Measurements from ENCODE around the gene SDK1. TPM values are rescaled to one million over a fixed set of nuclear protein-coding genes. Genes with fewer than 3 reads are reported as not detected.

SDK1 gene
- total RNA-seq, 1 experiment from 2014 or later: 9.3 TPM

DNA sequence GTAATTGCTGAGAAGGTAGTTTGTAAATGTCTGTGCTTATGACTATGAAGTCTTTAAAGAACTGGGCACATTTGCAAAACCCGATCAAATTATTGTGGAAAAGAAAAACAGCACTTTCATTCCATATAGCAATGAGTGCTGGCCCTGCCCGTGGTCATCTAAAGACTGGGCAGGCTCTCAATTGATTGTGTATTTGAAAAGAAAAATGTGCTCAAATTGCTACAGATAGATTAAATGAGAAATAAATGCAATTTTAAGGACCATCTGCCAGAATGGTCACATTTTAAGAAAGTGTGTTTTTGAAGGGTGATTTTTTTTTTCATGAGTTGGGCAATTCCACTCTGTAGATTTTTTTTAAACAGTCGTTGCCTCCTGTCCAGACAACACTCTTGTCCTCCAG, 672.2 kb downstream of the SDK1 start (continued):
- TF ChIP-seq, protein P1, sequence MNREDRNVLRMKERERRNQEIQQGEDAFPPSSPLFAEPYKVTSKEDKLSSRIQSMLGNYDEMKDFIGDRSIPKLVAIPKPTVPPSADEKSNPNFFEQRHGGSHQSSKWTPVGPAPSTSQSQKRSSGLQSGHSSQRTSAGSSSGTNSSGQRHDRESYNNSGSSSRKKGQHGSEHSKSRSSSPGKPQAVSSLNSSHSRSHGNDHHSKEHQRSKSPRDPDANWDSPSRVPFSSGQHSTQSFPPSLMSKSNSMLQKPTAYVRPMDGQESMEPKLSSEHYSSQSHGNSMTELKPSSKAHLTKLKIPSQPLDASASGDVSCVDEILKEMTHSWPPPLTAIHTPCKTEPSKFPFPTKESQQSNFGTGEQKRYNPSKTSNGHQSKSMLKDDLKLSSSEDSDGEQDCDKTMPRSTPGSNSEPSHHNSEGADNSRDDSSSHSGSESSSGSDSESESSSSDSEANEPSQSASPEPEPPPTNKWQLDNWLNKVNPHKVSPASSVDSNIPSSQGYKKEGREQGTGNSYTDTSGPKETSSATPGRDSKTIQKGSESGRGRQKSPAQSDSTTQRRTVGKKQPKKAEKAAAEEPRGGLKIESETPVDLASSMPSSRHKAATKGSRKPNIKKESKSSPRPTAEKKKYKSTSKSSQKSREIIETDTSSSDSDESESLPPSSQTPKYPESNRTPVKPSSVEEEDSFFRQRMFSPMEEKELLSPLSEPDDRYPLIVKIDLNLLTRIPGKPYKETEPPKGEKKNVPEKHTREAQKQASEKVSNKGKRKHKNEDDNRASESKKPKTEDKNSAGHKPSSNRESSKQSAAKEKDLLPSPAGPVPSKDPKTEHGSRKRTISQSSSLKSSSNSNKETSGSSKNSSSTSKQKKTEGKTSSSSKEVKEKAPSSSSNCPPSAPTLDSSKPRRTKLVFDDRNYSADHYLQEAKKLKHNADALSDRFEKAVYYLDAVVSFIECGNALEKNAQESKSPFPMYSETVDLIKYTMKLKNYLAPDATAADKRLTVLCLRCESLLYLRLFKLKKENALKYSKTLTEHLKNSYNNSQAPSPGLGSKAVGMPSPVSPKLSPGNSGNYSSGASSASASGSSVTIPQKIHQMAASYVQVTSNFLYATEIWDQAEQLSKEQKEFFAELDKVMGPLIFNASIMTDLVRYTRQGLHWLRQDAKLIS (CRISPR knock-in tag; IDR thresholded peaks at IDR 0.05; ENCODE audit: borderline replicate concordance): no peak

DNA sequence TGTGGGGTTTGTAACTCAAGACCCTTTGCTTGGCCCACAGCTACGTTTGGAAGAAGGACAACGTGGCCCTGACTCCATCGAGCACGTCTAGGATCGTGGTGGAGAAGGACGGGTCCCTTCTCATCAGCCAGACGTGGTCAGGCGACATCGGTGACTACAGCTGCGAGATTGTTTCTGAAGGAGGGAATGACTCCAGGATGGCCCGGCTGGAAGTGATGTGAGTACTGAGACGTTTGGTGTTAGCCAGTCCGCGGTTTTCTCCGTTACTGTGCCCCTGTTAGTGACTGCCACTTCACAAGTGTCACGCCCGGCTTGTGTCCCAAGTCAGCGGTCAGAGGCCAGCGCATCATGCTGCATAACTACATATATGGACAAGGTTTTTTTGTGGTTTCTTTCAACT, 673.3 kb downstream of the SDK1 start:
- H3K4me1 Mint-ChIP-seq: peaks cover 19% of the 10 kb centered on the region
- TF ChIP-seq, protein P2, sequence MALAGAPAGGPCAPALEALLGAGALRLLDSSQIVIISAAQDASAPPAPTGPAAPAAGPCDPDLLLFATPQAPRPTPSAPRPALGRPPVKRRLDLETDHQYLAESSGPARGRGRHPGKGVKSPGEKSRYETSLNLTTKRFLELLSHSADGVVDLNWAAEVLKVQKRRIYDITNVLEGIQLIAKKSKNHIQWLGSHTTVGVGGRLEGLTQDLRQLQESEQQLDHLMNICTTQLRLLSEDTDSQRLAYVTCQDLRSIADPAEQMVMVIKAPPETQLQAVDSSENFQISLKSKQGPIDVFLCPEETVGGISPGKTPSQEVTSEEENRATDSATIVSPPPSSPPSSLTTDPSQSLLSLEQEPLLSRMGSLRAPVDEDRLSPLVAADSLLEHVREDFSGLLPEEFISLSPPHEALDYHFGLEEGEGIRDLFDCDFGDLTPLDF (CRISPR knock-in tag; IDR thresholded peaks at IDR 0.05): no peak
- TF ChIP-seq SMAD4 (CRISPR knock-in tag; IDR thresholded peaks at IDR 0.05): no peak
- TF ChIP-seq, protein P3, sequence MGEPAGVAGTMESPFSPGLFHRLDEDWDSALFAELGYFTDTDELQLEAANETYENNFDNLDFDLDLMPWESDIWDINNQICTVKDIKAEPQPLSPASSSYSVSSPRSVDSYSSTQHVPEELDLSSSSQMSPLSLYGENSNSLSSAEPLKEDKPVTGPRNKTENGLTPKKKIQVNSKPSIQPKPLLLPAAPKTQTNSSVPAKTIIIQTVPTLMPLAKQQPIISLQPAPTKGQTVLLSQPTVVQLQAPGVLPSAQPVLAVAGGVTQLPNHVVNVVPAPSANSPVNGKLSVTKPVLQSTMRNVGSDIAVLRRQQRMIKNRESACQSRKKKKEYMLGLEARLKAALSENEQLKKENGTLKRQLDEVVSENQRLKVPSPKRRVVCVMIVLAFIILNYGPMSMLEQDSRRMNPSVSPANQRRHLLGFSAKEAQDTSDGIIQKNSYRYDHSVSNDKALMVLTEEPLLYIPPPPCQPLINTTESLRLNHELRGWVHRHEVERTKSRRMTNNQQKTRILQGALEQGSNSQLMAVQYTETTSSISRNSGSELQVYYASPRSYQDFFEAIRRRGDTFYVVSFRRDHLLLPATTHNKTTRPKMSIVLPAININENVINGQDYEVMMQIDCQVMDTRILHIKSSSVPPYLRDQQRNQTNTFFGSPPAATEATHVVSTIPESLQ (CRISPR knock-in tag; IDR thresholded peaks at IDR 0.05): no peak
- no peak for TF ChIP-seq OVOL2 (CRISPR knock-in tag; IDR thresholded peaks at IDR 0.05; ENCODE audit: borderline replicate concordance)
- no peak for TF ChIP-seq ZNF423 (CRISPR knock-in tag; IDR thresholded peaks at IDR 0.05)
- no peak for TF ChIP-seq RORB (CRISPR knock-in tag; IDR thresholded peaks at IDR 0.05)
- TF ChIP-seq, protein P4, sequence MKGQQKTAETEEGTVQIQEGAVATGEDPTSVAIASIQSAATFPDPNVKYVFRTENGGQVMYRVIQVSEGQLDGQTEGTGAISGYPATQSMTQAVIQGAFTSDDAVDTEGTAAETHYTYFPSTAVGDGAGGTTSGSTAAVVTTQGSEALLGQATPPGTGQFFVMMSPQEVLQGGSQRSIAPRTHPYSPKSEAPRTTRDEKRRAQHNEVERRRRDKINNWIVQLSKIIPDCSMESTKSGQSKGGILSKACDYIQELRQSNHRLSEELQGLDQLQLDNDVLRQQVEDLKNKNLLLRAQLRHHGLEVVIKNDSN (CRISPR knock-in tag; IDR thresholded peaks at IDR 0.05): no peak
- no peak for TF ChIP-seq HMGA2 (CRISPR knock-in tag; IDR thresholded peaks at IDR 0.05)
- TF ChIP-seq, protein P5, sequence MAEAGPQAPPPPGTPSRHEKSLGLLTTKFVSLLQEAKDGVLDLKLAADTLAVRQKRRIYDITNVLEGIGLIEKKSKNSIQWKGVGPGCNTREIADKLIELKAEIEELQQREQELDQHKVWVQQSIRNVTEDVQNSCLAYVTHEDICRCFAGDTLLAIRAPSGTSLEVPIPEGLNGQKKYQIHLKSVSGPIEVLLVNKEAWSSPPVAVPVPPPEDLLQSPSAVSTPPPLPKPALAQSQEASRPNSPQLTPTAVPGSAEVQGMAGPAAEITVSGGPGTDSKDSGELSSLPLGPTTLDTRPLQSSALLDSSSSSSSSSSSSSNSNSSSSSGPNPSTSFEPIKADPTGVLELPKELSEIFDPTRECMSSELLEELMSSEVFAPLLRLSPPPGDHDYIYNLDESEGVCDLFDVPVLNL (CRISPR knock-in tag; IDR thresholded peaks at IDR 0.05; ENCODE audit: borderline replicate concordance, low read depth): no peak
- no peak for TF ChIP-seq KAT7 (CRISPR knock-in tag; IDR thresholded peaks at IDR 0.05; ENCODE audit: borderline replicate concordance)
- TF ChIP-seq, protein P6, sequence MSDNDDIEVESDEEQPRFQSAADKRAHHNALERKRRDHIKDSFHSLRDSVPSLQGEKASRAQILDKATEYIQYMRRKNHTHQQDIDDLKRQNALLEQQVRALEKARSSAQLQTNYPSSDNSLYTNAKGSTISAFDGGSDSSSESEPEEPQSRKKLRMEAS (CRISPR knock-in tag; IDR thresholded peaks at IDR 0.05): no peak
- no peak for TF ChIP-seq TEAD4 (CRISPR knock-in tag; IDR thresholded peaks at IDR 0.05)
- no peak for TF ChIP-seq ZNF138 (CRISPR knock-in tag; conservative IDR thresholded peaks at IDR 0.05)
- H3K36me3 Mint-ChIP-seq: peaks cover 24% of the 10 kb centered on the region
- no peaks in the 10 kb centered on the region for H3K9me3 Mint-ChIP-seq
- no peak overlapping the region for H3K4me3 Mint-ChIP-seq
- H3K27me3 Mint-ChIP-seq (ENCODE audit: low read depth): no peaks in the 10 kb centered on the region
- H3K27ac Mint-ChIP-seq: 0 out of 2 replicates have a peak overlapping the region, but pooled peaks have one; percentile 23
- ATAC-seq (no peak), DNase-seq (ENCODE audit: low spot score) (no peak)
- ChIA-PET CTCF (no interaction called here), POLR2A (no interaction called here)

DNA sequence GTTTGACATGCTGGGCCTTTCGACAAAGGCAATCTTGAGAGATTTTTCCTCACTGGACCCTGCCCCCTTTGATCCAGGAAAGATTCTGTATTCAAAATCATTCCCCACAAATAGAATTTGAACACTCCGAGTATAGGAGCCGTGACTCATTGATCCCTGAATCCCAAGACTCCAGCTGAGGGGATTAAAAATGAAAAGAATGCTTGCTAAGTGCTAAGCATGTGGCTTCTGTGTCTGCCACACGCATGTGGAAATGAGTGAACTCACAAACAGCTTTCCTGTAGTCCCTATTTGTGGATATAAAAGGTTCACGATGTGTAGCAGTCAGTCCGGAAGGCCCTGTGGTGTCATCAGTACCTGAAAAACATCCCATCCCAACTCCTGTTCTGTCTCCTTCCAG, 674.3 kb downstream of the SDK1 start:
- H3K4me3 Mint-ChIP-seq: no peak overlapping the region
- no peaks in the 10 kb centered on the region for H3K27me3 Mint-ChIP-seq (ENCODE audit: low read depth)
- H3K36me3 Mint-ChIP-seq: peaks cover 24% of the 10 kb centered on the region
- no peak overlapping the region for H3K27ac Mint-ChIP-seq
- H3K4me1 Mint-ChIP-seq: peaks cover 29% of the 10 kb centered on the region
- ChIA-PET CTCF (no interaction called here), POLR2A (no interaction called here)
- no peak for ATAC-seq
- DNase-seq (ENCODE audit: low spot score): no peak
- H3K9me3 Mint-ChIP-seq: no peaks in the 10 kb centered on the region
- TF ChIP-seq, protein P7, sequence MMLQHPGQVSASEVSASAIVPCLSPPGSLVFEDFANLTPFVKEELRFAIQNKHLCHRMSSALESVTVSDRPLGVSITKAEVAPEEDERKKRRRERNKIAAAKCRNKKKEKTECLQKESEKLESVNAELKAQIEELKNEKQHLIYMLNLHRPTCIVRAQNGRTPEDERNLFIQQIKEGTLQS (CRISPR knock-in tag; conservative IDR thresholded peaks at IDR 0.05): no peak
- TF ChIP-seq, protein P8, sequence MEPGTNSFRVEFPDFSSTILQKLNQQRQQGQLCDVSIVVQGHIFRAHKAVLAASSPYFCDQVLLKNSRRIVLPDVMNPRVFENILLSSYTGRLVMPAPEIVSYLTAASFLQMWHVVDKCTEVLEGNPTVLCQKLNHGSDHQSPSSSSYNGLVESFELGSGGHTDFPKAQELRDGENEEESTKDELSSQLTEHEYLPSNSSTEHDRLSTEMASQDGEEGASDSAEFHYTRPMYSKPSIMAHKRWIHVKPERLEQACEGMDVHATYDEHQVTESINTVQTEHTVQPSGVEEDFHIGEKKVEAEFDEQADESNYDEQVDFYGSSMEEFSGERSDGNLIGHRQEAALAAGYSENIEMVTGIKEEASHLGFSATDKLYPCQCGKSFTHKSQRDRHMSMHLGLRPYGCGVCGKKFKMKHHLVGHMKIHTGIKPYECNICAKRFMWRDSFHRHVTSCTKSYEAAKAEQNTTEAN (CRISPR knock-in tag; IDR thresholded peaks at IDR 0.05): no peak
- TF ChIP-seq HMGA2 (CRISPR knock-in tag; IDR thresholded peaks at IDR 0.05) (no peak), NFATC4 (CRISPR knock-in tag; IDR thresholded peaks at IDR 0.05) (no peak), FOXJ3 (CRISPR knock-in tag; IDR thresholded peaks at IDR 0.05; ENCODE audit: borderline replicate concordance) (no peak), TEAD4 (CRISPR knock-in tag; IDR thresholded peaks at IDR 0.05) (no peak)
- TF ChIP-seq, protein P6 (CRISPR knock-in tag; IDR thresholded peaks at IDR 0.05): no peak
- TF ChIP-seq, protein P9, sequence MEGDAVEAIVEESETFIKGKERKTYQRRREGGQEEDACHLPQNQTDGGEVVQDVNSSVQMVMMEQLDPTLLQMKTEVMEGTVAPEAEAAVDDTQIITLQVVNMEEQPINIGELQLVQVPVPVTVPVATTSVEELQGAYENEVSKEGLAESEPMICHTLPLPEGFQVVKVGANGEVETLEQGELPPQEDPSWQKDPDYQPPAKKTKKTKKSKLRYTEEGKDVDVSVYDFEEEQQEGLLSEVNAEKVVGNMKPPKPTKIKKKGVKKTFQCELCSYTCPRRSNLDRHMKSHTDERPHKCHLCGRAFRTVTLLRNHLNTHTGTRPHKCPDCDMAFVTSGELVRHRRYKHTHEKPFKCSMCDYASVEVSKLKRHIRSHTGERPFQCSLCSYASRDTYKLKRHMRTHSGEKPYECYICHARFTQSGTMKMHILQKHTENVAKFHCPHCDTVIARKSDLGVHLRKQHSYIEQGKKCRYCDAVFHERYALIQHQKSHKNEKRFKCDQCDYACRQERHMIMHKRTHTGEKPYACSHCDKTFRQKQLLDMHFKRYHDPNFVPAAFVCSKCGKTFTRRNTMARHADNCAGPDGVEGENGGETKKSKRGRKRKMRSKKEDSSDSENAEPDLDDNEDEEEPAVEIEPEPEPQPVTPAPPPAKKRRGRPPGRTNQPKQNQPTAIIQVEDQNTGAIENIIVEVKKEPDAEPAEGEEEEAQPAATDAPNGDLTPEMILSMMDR (IDR thresholded peaks at IDR 0.05): no peak

All from WTC11 (cell line).